NCI-H748 (cell line): ENCODE results near the gene CERKL.

Experiments
- DNase-seq: peaks from one replicate; lab custom pipeline; 2025; ENCODE audit not compliant: unreplicated experiment; lab: John Stamatoyannopoulos, UW

CERKL gene

DNA sequence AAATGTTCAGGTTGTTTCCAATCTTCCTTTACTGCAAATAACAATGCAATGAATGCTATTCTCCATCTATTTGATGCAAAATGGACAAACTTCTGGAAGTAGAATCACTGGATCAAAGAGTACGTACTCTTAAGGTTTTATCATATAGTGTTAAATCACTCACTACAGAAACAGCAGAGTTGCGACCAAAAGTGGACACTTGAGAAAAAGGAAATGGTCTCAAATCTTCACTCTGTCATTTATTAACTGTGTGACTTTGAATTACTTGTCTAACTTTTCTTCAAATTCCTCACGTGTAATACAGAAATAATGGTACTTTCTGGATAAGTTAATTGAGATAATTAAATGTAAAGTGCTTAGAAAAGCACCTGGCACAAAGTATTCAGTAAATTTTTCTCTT is 78.1 kb downstream of the CERKL start:
- no peak for DNase-seq

GRCh38 chr2:181576431-181576830 is 80.5 kb downstream of the CERKL start:
- DNase-seq, result no peak

- DNase-seq, result peak; percentile 58
These were observed 81.3 kb downstream of the CERKL start for GRCh38 chr2:181575650-181576025.

GRCh38 chr2:181575024-181575649 is 81.8 kb downstream of the CERKL start:
- peak; percentile 86 for DNase-seq

DNA sequence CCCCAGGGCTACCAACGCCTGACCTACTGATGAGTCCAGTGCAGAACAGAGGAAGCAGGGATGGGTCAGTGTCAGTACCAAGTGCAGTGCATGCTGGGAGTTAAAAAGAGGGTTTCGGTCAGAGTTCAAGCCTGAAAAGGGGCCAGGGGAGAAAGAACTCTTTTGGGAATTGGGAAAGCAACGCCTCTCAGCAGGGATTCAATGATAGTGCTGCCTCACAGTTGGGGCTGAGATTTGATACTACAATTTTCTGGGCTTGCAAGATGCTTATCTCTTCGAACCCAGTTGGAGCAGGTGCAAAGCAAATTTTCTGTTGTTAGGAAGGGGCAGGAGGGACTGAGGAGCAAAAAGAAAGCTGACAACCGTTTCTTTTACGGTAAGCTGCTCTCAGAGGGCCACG is 82.6 kb downstream of the CERKL start:
- peak; percentile 98 for DNase-seq

DNA sequence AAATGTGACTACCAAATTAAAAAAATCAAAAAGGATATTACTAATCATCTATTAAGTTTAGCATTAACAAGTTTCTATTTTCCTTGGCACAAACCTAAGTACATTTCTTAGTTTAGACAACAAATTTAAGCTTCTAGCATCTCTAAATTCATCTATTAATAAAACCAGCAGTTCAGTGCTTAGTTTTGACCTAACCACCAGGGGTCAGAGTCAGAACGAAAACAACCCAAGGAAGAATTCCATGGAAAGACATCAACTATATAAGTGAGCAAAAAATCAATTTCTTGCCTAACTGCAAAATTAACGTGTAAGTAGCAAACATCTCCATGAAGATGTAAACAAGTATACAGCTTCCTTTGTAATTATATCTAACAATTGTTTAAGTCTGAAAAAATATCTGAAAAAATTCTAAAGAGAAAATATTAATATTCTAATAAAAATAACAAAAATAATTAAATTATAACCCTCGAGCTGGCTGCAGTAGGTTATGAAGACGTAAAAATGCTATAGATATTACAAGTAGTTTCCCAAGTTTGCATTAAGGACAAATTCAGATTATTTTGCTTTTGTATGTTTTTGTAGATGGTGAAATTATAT is 83.7 kb downstream of the CERKL start:
- peak; percentile 73 for DNase-seq

DNA sequence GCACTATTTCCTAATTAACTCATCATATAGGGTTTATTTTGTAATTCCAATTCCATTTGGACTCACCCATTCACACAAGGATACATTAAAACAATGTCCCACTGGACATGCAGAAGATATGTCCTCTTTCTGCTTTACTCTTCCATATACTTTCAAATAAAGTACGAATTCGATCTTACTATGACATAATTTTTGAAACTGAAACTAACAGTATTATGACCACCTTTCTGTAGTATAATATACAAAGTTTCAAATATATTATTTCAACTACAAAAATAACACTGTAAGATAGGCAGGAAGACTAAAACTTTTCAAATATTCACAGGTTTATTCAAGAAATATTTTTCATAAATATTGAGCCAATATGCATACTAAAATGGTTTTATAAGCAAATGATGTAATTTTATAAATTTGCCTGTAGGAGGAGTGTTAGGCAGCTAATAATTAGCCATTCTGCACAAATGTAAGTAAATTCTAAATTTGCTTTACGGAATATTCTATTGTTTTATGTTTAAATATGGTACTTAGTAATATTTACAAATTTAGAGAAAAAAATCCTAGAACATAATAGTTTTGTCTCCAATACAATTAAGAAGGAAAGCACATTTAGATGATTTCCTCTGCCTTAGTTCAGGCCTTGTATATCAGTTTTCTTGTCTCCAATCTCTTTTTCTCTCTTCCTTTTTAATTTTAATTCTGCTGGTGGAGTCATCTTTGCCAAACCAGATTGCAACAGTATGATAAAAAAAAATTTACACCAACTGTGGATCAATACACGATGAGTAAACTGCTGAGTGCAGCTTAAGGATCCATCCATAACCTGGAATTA is 85.9 kb downstream of the CERKL start:
- peak; percentile 14 for DNase-seq

GRCh38 chr2:181570059-181570458 is 86.8 kb downstream of the CERKL start:
- no peak for DNase-seq

DNA sequence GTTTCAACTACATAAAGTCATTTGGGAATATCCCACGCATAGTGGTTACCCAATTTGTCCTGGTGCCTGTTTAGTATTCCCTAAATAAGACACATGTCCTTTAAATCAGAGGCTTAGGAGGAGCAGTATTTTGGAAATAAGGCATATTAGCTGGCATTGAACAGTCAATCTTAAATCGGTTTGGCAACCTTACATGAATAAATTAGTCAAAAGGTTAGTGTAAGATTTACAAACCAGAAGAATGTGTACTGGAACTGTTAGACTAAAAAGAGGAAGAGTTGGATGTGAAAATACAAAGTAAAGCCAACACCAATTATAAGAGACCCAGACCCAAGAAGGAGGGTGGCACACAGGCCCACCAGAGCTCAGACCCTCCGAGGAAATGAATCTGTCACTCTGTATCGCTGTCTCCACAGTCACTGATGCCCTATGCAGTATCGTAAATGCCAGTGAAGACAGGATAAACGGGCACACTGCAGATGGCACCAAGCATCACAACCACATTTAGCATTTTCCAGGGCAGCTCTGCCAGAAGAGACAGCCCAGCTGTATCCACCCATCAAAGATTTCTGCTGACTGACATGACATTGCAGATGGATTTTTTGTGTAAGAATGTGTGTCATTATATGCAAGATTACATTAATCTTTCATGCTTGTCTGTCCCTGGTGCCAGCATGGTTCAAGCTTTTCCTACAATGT is 90.4 kb downstream of the CERKL start:
- DNase-seq, result no peak

GRCh38 chr2:181563101-181563692 is 93.7 kb downstream of the CERKL start:
- no peak for DNase-seq

DNA sequence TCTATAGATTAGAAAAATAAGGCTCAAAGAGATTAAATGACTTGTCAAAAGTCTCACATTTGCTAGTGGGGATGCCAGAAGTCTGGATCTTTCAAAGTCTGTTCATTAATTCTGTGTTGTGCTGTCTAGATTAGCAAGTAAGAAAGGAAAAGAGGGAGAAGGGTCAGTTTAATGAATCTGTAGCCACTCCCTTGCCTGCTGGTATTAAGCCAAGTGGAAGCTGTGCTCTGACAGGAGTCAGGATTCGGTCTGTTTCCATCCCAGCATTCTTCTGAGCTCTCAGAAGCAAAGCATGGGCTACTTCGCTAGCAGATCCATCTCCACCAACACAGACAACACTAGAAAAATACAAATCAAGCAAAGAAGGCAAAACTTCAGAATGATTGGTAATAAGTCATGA is 98.5 kb downstream of the CERKL start:
- DNase-seq, result no peak

GRCh38 chr2:181554061-181554830 is 102.7 kb downstream of the CERKL start:
- peak; percentile 37 for DNase-seq

DNA sequence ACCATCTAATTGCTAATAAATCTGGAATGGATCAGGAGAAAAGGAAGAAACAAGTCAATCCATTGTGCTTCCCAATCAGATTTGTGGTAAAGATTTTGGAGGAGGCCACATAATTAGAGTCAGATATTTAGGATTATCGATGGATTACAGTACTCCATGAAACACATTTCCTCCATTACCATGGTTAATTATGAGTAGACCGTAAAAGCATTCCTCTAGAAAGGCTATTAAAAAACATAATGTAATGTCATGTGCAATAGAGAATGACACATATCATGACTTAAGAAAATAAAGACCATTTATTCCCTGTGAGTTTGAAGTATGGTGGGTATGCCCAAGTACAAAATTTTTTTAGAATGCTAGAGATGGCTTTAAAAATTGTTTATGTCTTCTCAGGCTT is 103.7 kb downstream of the CERKL start:
- no peak for DNase-seq

GRCh38 chr2:181552808-181553207 is 104.1 kb downstream of the CERKL start:
- no peak for DNase-seq

GRCh38 chr2:181546086-181546485 is 110.8 kb downstream of the CERKL start:
- DNase-seq, result no peak

GRCh38 chr2:181542170-181542569 is 114.7 kb downstream of the CERKL start:
- DNase-seq, result no peak

- no peak for DNase-seq
These were observed 116.5 kb downstream of the CERKL start for GRCh38 chr2:181540421-181540820.

DNA sequence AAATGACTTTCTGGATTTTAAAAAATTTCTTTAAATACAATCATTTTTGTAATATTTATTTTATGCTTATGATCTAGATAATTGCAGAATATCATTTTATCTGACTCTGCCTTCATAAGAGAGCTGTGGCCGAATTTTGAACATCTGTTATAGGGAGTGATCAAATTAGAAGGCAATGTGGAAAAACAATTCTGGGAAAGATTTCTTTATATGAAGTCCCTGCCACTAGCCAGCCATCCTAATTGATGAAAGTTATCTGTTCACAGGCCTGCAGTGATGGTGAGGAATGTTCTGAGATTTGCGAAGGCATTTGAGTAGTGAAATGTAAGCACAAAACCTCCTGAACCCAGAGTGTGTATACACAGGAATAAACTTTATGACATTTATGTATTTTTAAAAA is 120.2 kb downstream of the CERKL start:
- DNase-seq, result no peak

- no peak for DNase-seq
These were observed 128.5 kb downstream of the CERKL start for GRCh38 chr2:181528441-181528840.

DNA sequence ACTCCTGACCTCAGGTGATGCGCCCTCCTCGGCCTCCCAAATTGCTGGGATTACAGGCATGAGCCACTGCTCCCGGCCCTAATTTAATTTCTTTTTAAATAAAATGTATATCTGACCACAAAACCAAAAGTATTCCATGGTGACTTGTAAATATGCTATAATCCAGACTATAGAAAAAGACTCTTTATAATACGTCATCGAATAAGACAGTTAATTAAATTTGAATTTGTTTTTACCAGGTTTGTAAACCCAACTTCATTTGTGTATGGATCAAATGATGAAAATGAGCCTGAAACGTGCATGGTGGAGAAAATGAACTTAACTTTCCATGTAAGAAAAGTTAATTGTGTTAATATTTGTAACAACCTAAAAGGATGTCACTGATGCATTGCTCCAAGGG is 129.8 kb downstream of the CERKL start:
- no peak for DNase-seq

DNA sequence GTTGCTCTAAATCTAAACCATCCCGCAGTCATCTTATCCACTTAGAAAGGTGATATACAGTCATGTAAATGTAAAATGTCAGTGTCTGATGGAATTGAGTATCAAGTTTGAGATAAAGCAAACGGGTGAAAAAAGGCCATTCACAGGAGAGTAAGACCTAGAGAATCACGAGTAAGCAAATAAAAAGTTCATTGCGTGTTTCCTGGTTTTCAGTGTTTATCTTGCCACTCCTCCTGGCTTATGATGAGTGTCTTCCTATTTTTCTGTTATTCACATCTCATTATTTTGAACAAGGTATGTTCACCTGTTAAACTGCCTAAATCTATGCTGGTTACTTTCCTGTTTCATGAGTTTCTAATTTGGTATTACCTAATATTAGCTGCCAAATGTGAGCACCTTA is 130.9 kb downstream of the CERKL start:
- DNase-seq, result no peak
